Cardiac fibroblast (primary cell): ENCODE data around the gene ADAT3.

Source experiments
- DNase-seq, 2 donors: peaks; one replicate each; pipeline versions ENCODE4 v3.0.0 to v3.0.0-alpha.2; 2010; ENCODE audit warnings: low read depth in 2 of 2
- H3K4me3 ChIP-seq, 2 donors: replicated peaks in 1 of 2; 1 replicate in 1 of 2; 2 replicates in 1 of 2; pipeline ENCODE4 v1.5.1; 2011; ENCODE audit warnings: low read depth in 2 of 2, low read length in 2 of 2, mild to moderate bottlenecking in 2 of 2, moderate library complexity in 1 of 2
- CTCF ChIP-seq: IDR thresholded peaks from one replicate; pipeline ENCODE4 v1.5.1; 2011; ENCODE audit warnings: low read depth, mild to moderate bottlenecking, low read length, inconsistent platforms

ADAT3 gene

DNA sequence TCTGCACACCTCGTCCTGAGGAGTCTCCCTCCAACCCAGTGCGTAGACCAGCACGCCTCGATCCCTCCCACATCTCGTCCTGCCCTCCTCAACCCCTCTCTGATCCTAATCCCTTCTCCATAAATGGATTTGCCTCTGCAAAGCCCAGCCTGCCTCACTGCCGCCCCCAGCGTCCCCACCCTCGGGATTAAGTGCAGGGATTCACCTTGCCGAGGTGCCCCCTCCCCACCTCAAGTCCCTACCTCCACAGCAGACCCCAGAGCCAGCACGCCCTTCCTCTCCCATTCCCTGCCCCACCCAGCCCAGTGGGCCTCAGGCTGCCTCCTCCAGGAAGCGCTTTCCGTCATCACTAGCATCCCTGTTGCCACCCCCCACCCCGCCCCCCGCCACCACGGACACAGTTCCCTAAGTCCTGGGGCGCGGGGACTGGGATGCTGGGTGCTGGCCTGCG, 45.8 kb upstream of the ADAT3 start:
- H3K4me3 ChIP-seq: no peak overlapping the region
- TF ChIP-seq CTCF: no peak
- DNase-seq: no peak

DNA sequence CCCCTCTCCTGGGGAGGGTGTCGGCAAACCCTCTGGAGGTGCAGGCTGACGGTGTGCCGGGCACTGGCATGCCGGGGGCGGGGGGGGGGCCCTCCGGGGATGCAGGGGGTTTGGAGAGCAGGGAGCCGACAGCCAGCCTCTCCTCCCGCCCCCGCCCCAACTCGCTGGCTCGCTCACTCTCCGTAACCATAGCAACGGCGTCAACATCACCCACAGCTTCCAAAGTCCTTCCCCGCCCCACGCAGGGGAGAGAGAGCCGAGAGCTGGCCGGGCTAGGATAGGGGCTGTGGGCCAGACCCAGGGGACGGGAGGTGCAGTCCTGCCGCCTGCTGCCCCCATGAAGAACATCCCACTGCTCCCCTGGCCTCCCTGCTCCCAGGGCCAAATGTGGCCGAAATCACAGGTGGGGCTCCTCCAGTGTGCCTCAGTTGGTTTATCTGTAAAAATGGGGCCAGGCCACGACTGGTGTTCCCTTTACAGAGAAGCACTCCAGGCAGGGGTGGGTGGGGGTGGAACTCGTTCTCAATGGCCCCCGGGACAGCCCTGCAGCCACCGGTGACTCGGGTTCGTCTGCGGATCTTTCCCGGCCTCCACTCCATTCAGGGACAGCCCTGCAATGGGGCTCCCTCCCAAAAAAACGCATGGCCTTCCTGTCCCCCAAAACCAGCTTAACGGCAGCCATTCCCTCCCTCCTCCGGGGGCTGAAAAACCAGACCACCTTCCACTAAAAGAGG, 45.0 kb upstream of the ADAT3 start:
- peak; percentile 78 to 90 for DNase-seq
- no peak for TF ChIP-seq CTCF
- peak overlapping the region; percentile 85 to 88 for H3K4me3 ChIP-seq

- DNase-seq: no peak
- peak overlapping the region; percentile 85 to 88 for H3K4me3 ChIP-seq
- TF ChIP-seq CTCF: no peak
Observed at GRCh38 chr19:1860821-1861598, 44.2 kb upstream of the ADAT3 start.

DNA sequence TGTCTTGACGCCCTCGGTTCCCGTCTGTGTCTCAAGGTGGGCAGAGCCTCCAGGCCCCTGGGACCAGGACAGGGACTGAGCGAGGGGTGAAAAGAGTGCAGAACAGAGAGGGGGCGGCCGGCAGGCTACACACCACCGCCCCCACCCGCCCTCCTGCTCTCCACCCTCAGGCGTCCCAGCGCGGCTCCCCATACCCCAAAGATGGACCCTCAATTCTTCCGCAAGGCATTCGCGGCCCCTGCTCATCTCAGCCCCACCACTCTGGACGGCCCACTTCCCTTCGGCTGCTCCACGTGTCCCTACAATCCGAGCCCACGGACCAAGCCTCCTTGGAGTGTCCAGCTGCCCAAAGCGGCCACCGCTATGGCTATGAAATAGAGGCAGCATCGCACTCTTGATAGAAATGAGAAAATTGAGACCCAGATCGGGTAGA, 43.6 kb upstream of the ADAT3 start:
- no peak for TF ChIP-seq CTCF
- DNase-seq: no peak
- H3K4me3 ChIP-seq: peak overlapping the region; percentile 85 to 88

DNA sequence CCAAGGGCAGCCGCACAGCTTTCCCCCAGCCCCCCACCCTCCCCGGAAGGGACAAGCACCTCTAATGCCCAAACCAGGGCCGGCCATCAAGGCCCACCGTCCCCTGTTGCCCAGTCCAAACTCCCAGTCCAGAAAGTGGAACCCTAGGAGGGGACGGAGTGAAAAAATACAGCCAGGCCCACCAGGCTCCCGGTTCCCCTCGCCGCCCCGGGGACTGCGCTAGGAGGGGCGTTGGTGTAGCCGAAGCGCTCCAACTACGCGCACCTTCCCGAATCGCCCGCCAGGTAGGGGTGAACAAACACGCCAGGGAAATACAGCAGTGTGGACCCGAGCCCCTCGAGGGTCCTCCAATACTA, 43.2 kb upstream of the ADAT3 start:
- H3K4me3 ChIP-seq: peak overlapping the region; percentile 85 to 88
- no peak for DNase-seq
- TF ChIP-seq CTCF: no peak

DNA sequence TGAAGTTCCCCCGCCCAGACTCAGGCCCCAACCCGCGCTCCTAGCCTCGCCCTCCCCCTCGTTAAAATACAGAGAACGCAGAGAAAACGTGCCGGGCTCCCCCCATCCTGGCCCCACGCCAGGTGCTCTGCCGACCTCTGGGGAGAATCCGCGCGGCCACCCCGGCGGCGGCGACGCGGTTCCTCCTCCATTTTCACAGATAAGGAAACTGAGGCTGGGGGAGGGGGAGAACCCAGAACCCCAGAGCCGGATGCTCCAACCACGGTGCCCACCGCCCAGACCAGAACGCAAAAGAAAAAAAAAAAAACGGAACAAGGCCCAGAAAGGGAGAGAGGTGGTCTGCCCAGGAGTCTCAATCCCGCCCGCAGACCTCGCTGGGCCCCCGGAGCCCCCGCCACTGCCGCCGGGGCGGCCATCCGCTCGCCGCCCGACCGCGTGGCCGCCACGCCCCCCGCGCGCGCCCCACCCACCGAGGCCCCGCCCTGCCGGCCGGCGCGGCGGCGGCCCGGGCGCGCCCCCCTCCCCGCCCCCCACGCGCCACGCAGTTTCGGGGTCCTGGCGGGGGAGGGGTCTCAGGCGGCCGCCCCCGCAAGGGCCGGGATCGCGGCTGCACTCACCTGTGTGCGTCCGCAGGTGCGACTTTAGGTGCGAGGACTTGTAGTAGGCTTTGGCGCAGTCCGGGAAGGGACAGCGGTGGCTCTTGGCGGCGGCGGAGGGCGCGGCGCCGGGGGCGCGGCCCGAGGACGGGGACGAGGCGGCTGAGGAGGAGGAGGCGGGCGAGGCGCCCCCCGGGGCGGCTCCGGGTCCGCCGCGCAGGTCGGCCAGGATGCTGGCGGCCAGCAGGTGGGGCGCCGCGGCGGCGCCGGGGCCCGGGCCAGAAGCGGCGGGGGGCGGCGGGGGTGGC, 42.5 kb upstream of the ADAT3 start:
- peak in 1 of 2 donors; percentile 36 for DNase-seq
- no peak for TF ChIP-seq CTCF
- peak overlapping the region; percentile 85 to 88 for H3K4me3 ChIP-seq
